ENCODE results near the gene GTSE1. TPM values are rescaled to one million over a fixed set of nuclear protein-coding genes. Genes with fewer than 3 reads are reported as not detected.

GTSE1 gene
- total and polyA plus RNA-seq, 2 of the 13 experiments (the other 11 are each of a cell fraction or from before 2014, with no cell fraction given) = 10.7 to 13.5 TPM

DNA sequence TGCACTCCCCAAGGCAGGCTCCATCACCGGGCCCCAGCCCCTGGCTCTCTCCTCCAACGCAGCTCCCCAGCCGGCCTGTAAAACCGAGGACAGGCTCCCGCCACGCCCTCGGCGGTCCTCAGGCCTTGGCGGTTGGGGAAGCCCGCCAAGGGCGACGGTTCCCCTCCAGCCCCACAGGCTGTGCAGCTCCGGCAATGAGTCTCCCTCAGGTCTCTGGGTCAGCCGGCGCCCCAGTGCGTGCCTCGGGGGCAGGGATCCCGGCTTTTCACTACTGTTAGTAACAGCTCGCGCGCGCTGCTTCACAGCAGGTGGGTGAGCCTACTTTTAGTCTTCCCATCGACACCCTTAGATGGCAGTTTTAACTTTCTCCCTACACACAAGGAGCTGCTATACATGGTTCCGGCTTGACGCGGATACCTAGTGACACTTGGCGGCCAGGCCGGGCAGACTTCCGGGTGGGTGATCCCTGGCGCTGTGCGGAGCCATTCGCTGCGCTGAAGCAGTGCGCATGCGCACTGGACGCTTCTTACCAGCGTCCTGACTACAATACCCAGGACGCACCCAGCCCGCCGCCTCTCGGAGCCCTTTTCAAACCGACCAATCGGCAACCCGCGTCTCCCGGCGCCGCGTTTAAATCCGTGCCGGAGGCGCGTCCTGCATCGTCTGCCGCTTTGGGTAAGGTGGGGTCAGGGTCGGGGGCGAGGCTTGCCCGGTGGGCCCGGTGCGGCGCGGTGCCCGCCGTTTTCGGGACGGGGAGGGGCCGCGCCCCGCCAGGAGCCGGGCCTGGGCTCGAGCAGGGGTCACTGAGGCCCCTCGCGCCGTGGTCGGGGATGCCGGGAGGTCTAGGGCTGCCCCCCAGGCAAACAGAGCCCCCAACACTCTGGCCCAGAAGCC lies at the start of gene GTSE1 (continued):
- TF ChIP-seq, protein P1, sequence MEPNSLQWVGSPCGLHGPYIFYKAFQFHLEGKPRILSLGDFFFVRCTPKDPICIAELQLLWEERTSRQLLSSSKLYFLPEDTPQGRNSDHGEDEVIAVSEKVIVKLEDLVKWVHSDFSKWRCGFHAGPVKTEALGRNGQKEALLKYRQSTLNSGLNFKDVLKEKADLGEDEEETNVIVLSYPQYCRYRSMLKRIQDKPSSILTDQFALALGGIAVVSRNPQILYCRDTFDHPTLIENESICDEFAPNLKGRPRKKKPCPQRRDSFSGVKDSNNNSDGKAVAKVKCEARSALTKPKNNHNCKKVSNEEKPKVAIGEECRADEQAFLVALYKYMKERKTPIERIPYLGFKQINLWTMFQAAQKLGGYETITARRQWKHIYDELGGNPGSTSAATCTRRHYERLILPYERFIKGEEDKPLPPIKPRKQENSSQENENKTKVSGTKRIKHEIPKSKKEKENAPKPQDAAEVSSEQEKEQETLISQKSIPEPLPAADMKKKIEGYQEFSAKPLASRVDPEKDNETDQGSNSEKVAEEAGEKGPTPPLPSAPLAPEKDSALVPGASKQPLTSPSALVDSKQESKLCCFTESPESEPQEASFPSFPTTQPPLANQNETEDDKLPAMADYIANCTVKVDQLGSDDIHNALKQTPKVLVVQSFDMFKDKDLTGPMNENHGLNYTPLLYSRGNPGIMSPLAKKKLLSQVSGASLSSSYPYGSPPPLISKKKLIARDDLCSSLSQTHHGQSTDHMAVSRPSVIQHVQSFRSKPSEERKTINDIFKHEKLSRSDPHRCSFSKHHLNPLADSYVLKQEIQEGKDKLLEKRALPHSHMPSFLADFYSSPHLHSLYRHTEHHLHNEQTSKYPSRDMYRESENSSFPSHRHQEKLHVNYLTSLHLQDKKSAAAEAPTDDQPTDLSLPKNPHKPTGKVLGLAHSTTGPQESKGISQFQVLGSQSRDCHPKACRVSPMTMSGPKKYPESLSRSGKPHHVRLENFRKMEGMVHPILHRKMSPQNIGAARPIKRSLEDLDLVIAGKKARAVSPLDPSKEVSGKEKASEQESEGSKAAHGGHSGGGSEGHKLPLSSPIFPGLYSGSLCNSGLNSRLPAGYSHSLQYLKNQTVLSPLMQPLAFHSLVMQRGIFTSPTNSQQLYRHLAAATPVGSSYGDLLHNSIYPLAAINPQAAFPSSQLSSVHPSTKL (CRISPR knock-in tag; IDR thresholded peaks at IDR 0.05) = no peak
- TF ChIP-seq JUND (CRISPR knock-in tag; IDR thresholded peaks at IDR 0.05) (no peak), ZNF530 (CRISPR knock-in tag; IDR thresholded peaks at IDR 0.05; ENCODE audit: low read depth) (no peak), ZNF232 (CRISPR knock-in tag; IDR thresholded peaks at IDR 0.05; ENCODE audit: borderline replicate concordance) (0 out of 2 replicates have a peak, but pooled peaks have one; percentile 24), RFXAP (CRISPR knock-in tag; IDR thresholded peaks at IDR 0.05; ENCODE audit: borderline replicate concordance) (peak; percentile 68; the same call in 1 of the 2 replicates), ZNF598 (CRISPR knock-in tag; IDR thresholded peaks at IDR 0.05; ENCODE audit: borderline replicate concordance) (no peak), ZNF780A (CRISPR knock-in tag; IDR thresholded peaks at IDR 0.05) (peak; percentile 97), NPAS2 (CRISPR knock-in tag; IDR thresholded peaks at IDR 0.05; ENCODE audit: borderline replicate concordance) (no peak), ZSCAN9 (CRISPR knock-in tag; IDR thresholded peaks at IDR 0.05; ENCODE audit: borderline replicate concordance) (no peak), POLR2AphosphoS2 (IDR thresholded peaks at IDR 0.05; ENCODE audit: low read depth, low read length) (peak; percentile 89), TCF7L2 (IDR thresholded peaks at IDR 0.05; ENCODE audit: low read depth, low read length) (no peak), REPIN1 (CRISPR knock-in tag; IDR thresholded peaks at IDR 0.05; ENCODE audit: borderline replicate concordance, low read depth) (peak; percentile 73; the same call in 1 of the 2 replicates), EZH2 (conservative IDR thresholded peaks at IDR 0.05; ENCODE audit: low read depth, low read length) (no peak), ZNF367 (CRISPR knock-in tag; IDR thresholded peaks at IDR 0.05; ENCODE audit: borderline replicate concordance) (no peak; the same call in 1 of the 2 replicates), FLYWCH1 (CRISPR knock-in tag; IDR thresholded peaks at IDR 0.05) (0 out of 2 replicates have a peak, but pooled peaks have one; percentile 16), ATM (IDR thresholded peaks at IDR 0.05; ENCODE audit: borderline replicate concordance) (no peak), ZNF772 (CRISPR knock-in tag; IDR thresholded peaks at IDR 0.05) (no peak)
- TF ChIP-seq, protein P2, sequence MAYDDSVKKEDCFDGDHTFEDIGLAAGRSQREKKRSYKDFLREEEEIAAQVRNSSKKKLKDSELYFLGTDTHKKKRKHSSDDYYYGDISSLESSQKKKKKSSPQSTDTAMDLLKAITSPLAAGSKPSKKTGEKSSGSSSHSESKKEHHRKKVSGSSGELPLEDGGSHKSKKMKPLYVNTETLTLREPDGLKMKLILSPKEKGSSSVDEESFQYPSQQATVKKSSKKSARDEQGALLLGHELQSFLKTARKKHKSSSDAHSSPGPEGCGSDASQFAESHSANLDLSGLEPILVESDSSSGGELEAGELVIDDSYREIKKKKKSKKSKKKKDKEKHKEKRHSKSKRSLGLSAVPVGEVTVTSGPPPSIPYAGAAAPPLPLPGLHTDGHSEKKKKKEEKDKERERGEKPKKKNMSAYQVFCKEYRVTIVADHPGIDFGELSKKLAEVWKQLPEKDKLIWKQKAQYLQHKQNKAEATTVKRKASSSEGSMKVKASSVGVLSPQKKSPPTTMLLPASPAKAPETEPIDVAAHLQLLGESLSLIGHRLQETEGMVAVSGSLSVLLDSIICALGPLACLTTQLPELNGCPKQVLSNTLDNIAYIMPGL (CRISPR knock-in tag; IDR thresholded peaks at IDR 0.05; ENCODE audit: borderline replicate concordance in 1 of 2, low read depth in 1 of 2) = peak; percentile 47 to 72; a peak in 3 of 4 replicates
- TF ChIP-seq, protein P3, sequence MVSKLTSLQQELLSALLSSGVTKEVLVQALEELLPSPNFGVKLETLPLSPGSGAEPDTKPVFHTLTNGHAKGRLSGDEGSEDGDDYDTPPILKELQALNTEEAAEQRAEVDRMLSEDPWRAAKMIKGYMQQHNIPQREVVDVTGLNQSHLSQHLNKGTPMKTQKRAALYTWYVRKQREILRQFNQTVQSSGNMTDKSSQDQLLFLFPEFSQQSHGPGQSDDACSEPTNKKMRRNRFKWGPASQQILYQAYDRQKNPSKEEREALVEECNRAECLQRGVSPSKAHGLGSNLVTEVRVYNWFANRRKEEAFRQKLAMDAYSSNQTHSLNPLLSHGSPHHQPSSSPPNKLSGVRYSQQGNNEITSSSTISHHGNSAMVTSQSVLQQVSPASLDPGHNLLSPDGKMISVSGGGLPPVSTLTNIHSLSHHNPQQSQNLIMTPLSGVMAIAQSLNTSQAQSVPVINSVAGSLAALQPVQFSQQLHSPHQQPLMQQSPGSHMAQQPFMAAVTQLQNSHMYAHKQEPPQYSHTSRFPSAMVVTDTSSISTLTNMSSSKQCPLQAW (CRISPR knock-in tag; IDR thresholded peaks at IDR 0.05) = peak; percentile 38; the same call in 1 of the 2 replicates
- TF ChIP-seq, protein P4, sequence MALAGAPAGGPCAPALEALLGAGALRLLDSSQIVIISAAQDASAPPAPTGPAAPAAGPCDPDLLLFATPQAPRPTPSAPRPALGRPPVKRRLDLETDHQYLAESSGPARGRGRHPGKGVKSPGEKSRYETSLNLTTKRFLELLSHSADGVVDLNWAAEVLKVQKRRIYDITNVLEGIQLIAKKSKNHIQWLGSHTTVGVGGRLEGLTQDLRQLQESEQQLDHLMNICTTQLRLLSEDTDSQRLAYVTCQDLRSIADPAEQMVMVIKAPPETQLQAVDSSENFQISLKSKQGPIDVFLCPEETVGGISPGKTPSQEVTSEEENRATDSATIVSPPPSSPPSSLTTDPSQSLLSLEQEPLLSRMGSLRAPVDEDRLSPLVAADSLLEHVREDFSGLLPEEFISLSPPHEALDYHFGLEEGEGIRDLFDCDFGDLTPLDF (CRISPR knock-in tag; IDR thresholded peaks at IDR 0.05) = peak; percentile 99

Measured in HepG2 (cell line).